ENCODE data around the gene AK1. TPM values are rescaled to one million over a fixed set of nuclear protein-coding genes. Genes with fewer than 3 reads are reported as not detected.
A peak's percentile ranks its signal among the peaks of the same experiment; 100 is the strongest.

Gene AK1
- total and polyA plus RNA-seq, 2 of the 8 experiments (the other 6 are each of a cell fraction or from before 2014, with no cell fraction given) = 37.9 to 39.2 TPM

DNA sequence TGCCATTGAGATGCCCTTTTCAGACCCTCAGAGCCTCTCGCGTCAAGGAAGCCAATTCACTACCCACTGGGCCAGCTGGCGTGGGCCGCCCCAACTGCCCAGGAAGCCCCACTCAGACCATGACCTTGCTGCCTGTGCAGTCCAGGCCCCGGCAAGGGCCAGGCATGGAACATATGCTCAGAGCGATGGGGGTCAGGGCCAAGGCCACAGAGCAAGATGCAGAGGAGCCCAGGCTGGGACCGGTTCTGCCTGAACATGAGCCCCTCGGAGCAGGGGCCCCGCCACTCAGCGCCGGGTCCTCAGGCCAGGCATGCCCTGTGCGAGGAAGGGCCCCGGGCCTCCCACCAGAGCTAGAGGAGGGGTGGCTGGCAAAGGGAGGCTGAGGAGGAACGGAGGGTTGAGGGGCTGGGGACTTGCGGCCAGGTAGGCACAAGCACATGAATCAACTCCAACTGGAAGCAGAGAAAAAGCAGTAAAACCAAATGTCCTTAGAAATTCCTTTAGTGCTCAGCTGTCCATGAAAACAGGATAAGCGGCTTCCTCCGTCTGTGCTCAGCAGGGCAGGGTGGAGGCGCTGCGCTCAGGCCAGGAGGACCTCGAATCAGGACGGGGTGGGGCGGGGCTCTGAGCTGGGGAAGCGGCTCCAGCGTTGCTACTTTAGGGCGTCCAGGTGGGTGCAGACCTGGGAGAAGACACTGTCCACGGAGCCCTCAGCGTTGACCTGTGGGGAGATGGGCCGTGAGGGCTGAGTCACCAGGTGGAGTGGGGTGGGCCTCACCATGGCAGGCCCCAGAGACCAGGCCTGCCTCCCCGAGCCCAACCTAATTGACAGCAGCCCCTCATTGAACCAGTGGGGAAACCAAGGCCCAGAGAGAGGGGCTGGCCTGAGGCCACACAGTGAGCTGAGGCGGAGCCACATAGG is 9.9 kb downstream of the AK1 start:
- H3K27ac ChIP-seq (ENCODE audit: low read depth, low read length) = no peak overlapping the region
- peak overlapping the region; percentile 82; the same call in 1 of the 2 replicates for H4K8ac ChIP-seq (ENCODE audit: extremely low read depth, insufficient read depth, low read length)
- no peaks in the 10 kb centered on the region; the same call in 1 of the 2 replicates for H3K79me1 ChIP-seq (ENCODE audit: low read depth, low read length)
- H3K4me2 ChIP-seq (ENCODE audit: insufficient read depth in 1 of 2, low read depth in 2 of 2, low read length in 2 of 2) = no peak overlapping the region
- H2BK120ac ChIP-seq (replicated peaks; ENCODE audit: low read depth, low read length) = no peak overlapping the region
- H3K79me2 ChIP-seq (ENCODE audit: control insufficient read depth in 1 of 2, insufficient read depth in 2 of 2, low read length in 2 of 2) = no peaks in the 10 kb centered on the region
- peak overlapping the region in 1 of 4 experiments; percentile 27; a peak in 2 of 7 replicates for H3K9ac ChIP-seq (replicated peaks in 1 of 4; ENCODE audit: extremely low read depth in 1 of 4, low read depth in 3 of 4, low read length in 3 of 4)
- H2BK20ac ChIP-seq (ENCODE audit: low read length) = no peak overlapping the region
- peaks cover 4% of the 10 kb centered on the region; the same call in 1 of the 2 replicates for H3K23me2 ChIP-seq (ENCODE audit: low read depth, low read length)
- 83% methylated on average over 27 of the region's 30 CpGs; no CpG with 5 or more reads in 1 of the 2 experiments for WGBS, 2 experiments (ENCODE audit: extremely low coverage in 1 of 2, insufficient coverage in 1 of 2, insufficient read length in 1 of 2, insufficient replicate concordance in 2 of 2, low coverage in 1 of 2, low lambda C conversion rate in 2 of 2, missing lambda C conversion rate in 1 of 2)
- no peak overlapping the region for H2AFZ ChIP-seq (ENCODE audit: low read length)
- DNase-seq (ENCODE audit: low read depth in 1 of 2, low spot score in 2 of 2) (no peak), FAIRE-seq (no peak)
- H3K4ac ChIP-seq (replicated peaks; ENCODE audit: insufficient read length, low read depth, low read length) = no peak overlapping the region
- H3K4me3 ChIP-seq (ENCODE audit: extremely low read depth in 1 of 4, insufficient read depth in 2 of 4, low read depth in 3 of 4, low read length in 4 of 4) = no peak overlapping the region
- no peak overlapping the region for H2BK15ac ChIP-seq (ENCODE audit: low read length)
- H3K9me3 ChIP-seq (ENCODE audit: insufficient read depth in 2 of 2, low read depth in 1 of 2, low read length in 1 of 2) = no peaks in the 10 kb centered on the region
- no peak overlapping the region for H4K5ac ChIP-seq (ENCODE audit: insufficient read length, low read depth, low read length)
- CTCF ChIA-PET (ENCODE audit: partially characterized antibody) = interaction anchor here (0.7 to 9.2 kb wide), 22 partner anchors 9 to 378 kb away, joined by 3 to 116 read pairs (median 6); partner anchors contain the start of genes ENG, PTRH1, TOR2A and TTC16
- H3K18ac ChIP-seq (ENCODE audit: extremely low read depth, low read length) = no peak overlapping the region
- no peak overlapping the region for H3K23ac ChIP-seq (ENCODE audit: insufficient read length)
- no peaks in the 10 kb centered on the region; a peak in 1 of 7 replicates for H3K27me3 ChIP-seq (replicated peaks in 1 of 4; ENCODE audit: control insufficient read depth in 3 of 4, extremely low read depth in 1 of 4, insufficient read depth in 3 of 4, low read length in 3 of 4)
- peaks cover 0 to 8% (median 2%) of the 10 kb centered on the region in 4 experiments; a peak in 1 of 7 replicates for H3K4me1 ChIP-seq (replicated peaks in 1 of 4; ENCODE audit: control insufficient read depth in 3 of 4, insufficient read depth in 4 of 4, low read length in 3 of 4)
- POLR2A ChIA-PET (ENCODE audit: partially characterized antibody) = interaction anchor here (0.9 to 1.1 kb wide), 2 partner anchors 10 to 28 kb away, joined by 3 read pairs; no protein-coding TSS in a partner anchor
- H3K14ac ChIP-seq (ENCODE audit: insufficient read length) = no peak overlapping the region
- H2AK5ac ChIP-seq (ENCODE audit: low read depth, low read length) = no peak overlapping the region
- H2BK5ac ChIP-seq (ENCODE audit: low read depth, low read length) = 0 out of 2 replicates have a peak overlapping the region, but pooled peaks have one; percentile 30
- no peak overlapping the region; the same call in 1 of the 2 replicates for H2BK12ac ChIP-seq (ENCODE audit: low read depth, low read length)
- no peaks in the 10 kb centered on the region for H3K36me3 ChIP-seq (ENCODE audit: control insufficient read depth in 2 of 4, insufficient read depth in 4 of 4, low read length in 3 of 4)
- H4K91ac ChIP-seq (replicated peaks; ENCODE audit: insufficient read length, low read length) = no peak overlapping the region
- peaks cover 0 to 7% of the 10 kb centered on the region in 2 experiments for H4K20me1 ChIP-seq (replicated peaks in 1 of 2; ENCODE audit: control insufficient read depth in 1 of 2, insufficient read depth in 2 of 2, low read length in 2 of 2)
- H3K56ac ChIP-seq (replicated peaks; ENCODE audit: insufficient read length, low read depth, low read length) = no peak overlapping the region
- TF ChIP-seq ZNF274 (IDR thresholded peaks at IDR 0.05; ENCODE audit: borderline replicate concordance, extremely low read depth, low read length) (no peak), RBBP5 (IDR thresholded peaks at IDR 0.05; ENCODE audit: borderline replicate concordance, low read depth, low read length) (no peak), SRF (IDR thresholded peaks at IDR 0.05; ENCODE audit: low read depth, low read length) (no peak), EZH2 (IDR thresholded peaks at IDR 0.05; ENCODE audit: low read depth, low read length, severe bottlenecking) (no peak), CHD2 (IDR thresholded peaks at IDR 0.05; ENCODE audit: low read length) (no peak), POLR2AphosphoS5 (IDR thresholded peaks at IDR 0.05; ENCODE audit: low read depth, low read length) (no peak), CBX5 (IDR thresholded peaks at IDR 0.05; ENCODE audit: low read depth, low read length) (no peak), JUN (IDR thresholded peaks at IDR 0.05; ENCODE audit: low read depth, low read length) (no peak), KDM5A (IDR thresholded peaks at IDR 0.05; ENCODE audit: low read length) (no peak), SP2 (IDR thresholded peaks at IDR 0.05; ENCODE audit: low read length) (no peak)
- TF ChIP-seq, protein P1, sequence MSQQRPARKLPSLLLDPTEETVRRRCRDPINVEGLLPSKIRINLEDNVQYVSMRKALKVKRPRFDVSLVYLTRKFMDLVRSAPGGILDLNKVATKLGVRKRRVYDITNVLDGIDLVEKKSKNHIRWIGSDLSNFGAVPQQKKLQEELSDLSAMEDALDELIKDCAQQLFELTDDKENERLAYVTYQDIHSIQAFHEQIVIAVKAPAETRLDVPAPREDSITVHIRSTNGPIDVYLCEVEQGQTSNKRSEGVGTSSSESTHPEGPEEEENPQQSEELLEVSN (IDR thresholded peaks at IDR 0.05) = no peak

Data from H1 (cell line).